NK-92 (cell line): Measurements from ENCODE around the gene GPR75.
"Not testable (repeated sequence)": the region's sequence is repeated elsewhere in the genome, so short reads cannot be mapped to it uniquely, and the experiment has no call there.

Experiments used
- DNase-seq: peaks from one replicate; lab custom pipeline; 2025; ENCODE audit not compliant: unreplicated experiment; lab: John Stamatoyannopoulos, UW

Gene GPR75

DNA sequence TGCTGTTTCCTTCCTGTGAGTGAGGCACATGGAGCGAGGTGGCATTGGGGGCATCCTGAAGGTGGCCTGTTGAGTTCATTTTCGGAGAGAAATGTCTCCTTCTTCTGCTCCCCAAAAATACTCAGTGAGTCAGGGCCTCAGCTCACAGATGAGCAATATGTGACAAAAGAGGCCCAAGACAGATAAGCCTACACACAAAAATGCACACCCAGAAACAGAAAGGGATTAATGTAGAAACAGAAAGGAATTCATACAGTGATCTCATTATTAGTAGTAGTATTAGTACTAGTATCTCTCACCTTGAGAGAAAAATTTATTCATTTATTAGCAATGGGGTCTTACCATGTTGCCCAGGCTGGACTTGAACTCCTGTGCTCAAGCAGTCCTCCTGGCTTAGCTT, 5.1 kb downstream of the GPR75 start:
- DNase-seq, result no peak

- DNase-seq, result no peak
Measured at GRCh38 chr2:53852532-53852931, 7.2 kb downstream of the GPR75 start.

DNA sequence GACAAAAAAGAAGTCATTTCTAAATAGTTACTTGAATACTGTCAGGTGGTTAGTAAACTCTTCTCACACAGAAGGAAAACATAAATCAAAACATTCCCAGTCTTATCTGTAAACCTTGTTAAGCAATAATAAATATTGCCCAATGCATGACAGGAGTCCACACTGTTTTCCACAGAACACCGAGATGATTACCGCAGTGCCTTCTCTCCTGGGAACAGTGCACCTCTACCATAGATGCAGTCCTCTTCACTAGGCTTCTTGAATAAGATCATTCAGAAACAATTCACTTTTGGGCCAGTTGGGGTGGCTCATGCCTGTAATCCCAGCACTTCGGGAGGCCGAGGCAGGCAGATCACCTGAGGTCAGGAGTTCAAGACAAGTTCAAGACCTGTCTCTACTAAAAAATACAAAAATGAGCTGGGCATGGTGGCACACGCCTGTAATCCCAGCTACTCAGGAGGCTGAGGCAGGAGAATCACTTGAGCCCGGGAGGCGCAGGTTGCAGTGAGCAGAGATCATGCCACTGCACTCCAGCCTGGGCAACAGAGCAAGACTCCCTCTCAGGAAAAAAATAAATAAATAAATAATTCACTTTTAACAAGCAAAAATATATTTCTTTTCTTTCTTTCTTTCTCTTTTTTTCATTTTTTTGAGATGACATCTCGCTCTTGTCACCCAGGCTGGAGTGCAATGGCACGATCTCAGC, 8.6 kb downstream of the GPR75 start:
- not testable (repeated sequence) for DNase-seq

DNA sequence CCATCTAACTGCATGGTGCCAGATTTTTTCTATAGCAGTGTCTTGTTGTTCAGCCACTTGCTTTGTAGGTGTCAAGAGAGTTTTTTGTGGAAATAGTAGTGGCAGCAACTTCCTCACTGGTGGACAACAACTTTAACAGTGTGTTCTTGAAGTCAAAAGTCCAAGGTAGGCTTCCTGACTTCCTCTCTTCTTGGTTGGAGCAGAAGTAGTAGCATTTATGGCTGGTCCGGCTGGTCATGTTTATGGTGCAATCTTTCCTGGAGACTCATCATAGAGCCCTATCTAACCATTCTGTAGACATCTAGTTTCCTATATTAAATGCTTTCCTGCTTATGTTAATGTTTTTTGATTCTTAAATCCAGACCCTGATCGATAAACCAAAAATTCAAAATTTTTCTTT, 11.7 kb downstream of the GPR75 start:
- no peak for DNase-seq

GRCh38 chr2:53843595-53843994, 16.2 kb downstream of the GPR75 start:
- DNase-seq, result no peak

GRCh38 chr2:53842891-53843290, 16.9 kb downstream of the GPR75 start:
- DNase-seq, result no peak

DNA sequence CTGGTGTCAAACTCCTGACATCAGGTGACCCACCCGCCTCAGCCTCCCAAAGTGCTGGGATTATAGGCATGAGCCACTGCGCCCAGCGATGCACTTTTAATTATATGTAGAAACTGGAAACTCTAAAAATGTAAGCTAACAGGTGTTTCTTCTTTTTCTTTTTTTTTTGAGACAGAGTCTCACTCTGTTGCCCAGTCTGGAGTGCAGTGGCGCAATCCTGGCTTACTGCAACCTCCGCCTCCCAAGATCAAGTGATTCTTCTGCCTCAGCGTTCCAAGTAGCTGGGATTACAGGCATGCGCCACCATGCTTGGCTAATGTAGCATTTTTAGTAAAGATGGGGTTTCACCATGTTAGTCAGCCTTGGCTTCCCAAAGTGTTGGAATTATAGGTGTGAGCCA, 18.1 kb downstream of the GPR75 start:
- not testable (repeated sequence) for DNase-seq

GRCh38 chr2:53840580-53840979, 19.2 kb downstream of the GPR75 start:
- DNase-seq, result no peak

DNA sequence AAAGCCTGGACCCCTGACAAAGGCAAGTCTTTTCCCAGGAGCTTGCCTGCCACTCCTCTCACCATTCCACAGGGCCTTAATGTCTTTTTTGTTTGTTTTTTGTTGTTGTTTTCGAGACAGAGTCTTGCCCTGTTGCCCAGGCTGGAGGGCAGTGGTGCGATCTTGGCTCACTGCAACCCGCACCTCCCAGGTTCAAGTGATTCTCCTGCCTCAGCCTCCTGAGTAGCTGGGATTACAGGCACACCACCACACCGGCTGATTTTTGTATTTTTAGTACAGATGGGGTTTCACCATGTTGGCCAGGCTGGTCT, 29.8 kb downstream of the GPR75 start:
- DNase-seq, result not testable (repeated sequence)

DNA sequence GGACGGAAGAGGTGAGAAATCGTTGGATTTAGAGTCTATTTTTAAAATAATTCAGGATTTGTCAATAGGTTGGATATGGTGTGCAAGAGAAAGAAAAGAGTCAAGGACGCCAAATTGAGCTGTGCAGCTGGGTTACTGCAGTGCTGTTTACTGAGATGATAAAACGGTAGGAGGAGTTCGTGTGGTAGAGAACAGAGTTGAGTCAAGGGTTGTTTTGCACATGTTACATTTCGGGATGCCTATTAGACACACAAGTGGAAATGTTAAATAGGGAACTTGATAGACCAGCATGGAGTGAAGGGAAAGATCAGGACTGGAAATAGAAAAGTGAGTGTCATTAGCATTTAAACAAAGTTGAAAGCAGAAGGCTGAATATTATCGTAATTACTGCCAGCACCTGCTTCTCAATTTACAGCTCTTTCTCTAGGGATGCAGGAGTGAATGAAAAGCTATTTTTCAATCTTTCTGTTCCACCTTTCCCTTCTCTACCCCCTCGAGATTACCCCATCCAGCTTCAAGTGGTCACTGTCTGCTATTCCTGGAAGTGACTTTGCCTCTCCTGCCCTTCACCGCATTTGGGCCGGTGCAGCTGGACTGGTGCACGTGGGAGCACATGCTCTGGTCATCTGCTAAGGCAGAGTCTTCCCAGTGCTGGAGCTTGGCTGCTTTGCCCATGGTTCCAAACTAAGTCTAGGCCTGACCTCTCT, 30.3 kb downstream of the GPR75 start:
- no peak for DNase-seq

DNA sequence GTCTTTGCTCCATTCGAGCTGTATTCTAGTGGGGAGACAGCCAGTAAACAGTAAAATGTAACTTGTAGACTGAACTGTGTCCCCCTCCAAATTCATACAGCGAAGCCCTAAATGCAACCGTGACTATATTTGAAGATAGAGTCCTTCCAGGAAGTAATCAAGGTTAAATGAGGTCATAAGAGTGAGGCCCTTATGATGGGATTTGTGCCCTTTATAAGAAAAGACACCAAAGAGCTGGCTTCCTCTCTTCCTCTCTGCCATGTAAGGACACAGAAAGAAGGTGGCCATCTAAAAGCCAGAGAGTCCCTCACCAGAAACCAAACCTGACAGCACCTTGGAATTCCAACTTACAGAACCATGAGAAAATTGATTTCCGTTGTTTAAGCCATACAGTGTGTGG, 31.4 kb downstream of the GPR75 start:
- DNase-seq, result no peak

DNA sequence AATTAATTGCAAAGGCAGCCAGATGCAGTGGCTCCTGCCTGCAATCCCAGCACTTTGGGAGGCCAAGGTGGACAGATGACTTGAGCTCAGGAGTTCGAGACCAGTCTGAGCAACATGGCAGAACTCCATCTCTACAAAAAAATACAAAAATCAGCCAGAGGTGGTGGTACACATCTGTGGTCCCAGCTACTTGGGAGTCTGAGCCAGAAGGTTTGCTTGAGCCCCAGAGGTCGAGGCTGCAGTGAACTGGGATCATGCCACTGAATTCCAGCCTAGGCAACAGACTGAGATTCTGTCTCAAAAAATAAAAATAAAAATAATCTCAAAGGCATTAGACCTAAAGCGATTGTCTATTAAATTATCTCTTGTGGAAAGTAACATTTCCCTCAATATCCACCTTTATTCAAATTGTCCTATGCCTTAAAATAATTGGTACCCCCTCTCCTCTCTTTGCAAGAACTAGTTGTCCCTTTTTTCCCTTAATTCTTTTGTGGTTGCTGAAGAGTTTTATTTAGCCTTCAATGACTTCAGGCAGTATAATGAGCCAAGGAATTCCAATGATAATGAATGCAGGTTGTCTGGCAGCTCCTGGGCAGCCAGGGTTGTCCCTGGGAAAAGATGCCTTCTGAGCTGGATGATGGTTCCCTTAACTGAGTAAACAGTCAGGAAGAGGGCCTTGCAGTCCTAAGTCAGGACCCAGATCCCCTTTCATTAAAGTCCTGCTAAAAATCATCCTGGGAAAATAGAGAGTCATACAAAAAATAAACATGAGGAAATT, 32.2 kb downstream of the GPR75 start:
- DNase-seq, result no peak

GRCh38 chr2:53826587-53827397, 33.0 kb downstream of the GPR75 start:
- DNase-seq, result no peak

GRCh38 chr2:53826030-53826410, 33.7 kb downstream of the GPR75 start:
- no peak for DNase-seq

DNA sequence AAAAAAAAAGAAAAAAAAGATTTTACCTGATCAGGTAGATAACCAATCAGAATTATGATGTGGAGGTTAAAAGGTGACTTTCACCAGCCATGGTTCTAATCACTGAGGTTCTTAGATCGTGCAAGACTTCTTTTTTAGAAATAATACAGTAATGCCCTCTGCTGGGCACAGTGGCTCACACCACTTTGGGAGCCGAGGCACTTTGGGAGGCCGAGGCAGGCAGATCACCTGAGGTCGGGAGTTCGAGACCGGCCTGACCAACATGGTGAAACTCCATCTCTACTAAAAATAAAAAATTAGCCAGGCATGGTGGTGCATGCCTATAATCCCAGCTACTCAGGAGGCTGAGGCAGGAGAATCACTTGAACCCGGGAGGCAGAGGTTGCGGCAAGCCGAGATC, 36.1 kb downstream of the GPR75 start:
- DNase-seq, result not testable (repeated sequence)

GRCh38 chr2:53821810-53822209, 38.0 kb downstream of the GPR75 start:
- DNase-seq, result no peak

DNA sequence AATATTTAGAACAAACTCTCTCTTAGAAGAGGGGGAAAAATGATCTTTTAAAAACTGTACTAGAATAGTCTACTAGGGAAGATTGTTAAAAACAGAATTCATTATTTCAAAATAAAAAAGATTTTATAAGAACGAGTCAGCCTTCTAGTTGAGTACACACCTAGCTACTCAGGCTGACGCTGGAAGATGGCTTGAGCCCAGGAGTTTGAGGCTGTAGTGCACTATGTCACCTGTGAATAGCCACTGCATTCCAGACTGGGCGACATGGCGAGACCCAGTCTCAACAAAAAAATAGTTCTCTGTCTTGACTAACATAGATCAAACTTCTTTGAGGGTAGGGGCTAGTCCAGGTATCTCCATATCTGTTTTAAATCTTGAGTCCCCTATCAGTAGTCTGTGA, 39.1 kb downstream of the GPR75 start:
- DNase-seq, result no peak

- DNase-seq, result no peak
Measured at GRCh38 chr2:53820048-53820447, 39.7 kb downstream of the GPR75 start.

DNA sequence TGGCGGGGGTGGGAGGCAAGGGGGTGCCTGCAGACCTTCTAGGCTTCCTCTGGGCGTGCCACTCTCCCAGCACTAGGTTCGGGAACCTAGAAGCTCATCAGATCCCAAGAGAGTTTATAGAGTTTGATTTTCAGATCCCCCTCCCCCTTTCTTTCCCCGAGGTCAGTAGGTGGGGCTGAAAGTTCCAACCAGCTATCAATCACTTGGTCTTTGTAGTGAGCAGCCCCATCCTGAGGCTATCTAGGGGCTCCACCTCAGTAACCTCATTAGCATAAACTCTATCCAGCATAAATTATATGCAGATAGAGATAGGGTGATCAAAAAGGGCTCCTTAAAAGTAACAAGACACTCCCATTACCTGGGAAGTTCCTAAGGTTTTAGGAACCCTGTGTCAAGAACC, 40.1 kb downstream of the GPR75 start:
- DNase-seq, result no peak

- DNase-seq, result no peak
Measured at GRCh38 chr2:53818854-53819435, 40.8 kb downstream of the GPR75 start.

DNA sequence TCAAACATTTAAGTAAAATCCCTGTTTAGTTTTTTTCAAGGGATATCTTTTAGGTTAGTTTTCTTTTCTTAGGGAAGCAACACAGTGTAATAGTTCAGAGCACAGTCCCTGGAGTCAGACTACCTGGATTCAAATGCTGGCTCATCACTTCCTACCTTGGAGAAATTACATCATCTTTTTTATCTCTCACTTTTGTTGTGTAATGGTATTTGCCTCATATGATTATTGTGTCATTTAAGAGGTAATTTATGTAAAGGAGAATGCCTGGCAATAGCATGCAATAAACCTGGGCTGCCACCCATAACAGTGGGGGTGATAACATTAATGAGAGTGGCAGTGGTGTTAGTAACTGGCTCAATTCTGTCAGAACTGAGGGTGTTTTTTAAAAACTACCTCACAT, 46.6 kb downstream of the GPR75 start:
- no peak for DNase-seq
